C4-2B (cell line): ENCODE measurements around the gene CFL1.

Experiments
- H3K27ac ChIP-seq: fragments of 450-650 bp; 2 replicates; pipeline ENCODE4 v1.5.1; 2017
- ZFX ChIP-seq: fragments of 450-650 bp; IDR thresholded peaks from 2 replicates; pipeline ENCODE4 v1.6.1; 2017
- TF ChIP-seq, protein P1 (sequence below): fragments of 450-650 bp; conservative IDR thresholded peaks from 2 replicates; pipeline ENCODE4 v1.5.1; 2017; ENCODE audit warnings: mild to moderate bottlenecking

CFL1 gene

DNA sequence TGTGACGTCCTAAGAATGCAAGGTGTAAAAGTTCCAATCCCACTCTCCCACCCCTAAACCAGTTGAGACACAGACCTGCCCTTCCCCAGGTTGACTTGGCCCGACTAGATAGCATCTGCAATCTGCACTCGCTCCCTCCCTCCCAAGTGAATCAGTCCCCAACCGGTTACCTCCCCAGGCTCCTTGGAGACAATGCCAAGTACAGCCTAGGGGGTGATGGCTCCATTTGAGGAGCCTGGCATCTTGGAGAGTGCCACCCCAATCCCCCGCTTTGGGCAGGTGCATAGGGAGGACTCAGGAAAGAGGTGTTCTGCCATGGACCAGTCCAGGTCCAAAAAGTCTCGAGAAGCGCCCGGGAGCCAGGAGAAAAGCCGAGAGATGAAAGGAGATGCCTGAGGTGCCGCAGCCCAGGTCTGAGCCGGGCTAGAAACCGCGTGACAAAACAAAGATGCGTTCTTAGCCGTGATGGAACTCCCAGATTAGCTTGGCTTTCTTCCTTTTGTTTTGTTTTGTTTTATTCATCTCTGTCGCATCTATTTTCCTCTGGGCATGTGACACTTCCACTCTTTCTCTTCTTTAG, 42.9 kb downstream of the CFL1 start:
- TF ChIP-seq, protein P1, sequence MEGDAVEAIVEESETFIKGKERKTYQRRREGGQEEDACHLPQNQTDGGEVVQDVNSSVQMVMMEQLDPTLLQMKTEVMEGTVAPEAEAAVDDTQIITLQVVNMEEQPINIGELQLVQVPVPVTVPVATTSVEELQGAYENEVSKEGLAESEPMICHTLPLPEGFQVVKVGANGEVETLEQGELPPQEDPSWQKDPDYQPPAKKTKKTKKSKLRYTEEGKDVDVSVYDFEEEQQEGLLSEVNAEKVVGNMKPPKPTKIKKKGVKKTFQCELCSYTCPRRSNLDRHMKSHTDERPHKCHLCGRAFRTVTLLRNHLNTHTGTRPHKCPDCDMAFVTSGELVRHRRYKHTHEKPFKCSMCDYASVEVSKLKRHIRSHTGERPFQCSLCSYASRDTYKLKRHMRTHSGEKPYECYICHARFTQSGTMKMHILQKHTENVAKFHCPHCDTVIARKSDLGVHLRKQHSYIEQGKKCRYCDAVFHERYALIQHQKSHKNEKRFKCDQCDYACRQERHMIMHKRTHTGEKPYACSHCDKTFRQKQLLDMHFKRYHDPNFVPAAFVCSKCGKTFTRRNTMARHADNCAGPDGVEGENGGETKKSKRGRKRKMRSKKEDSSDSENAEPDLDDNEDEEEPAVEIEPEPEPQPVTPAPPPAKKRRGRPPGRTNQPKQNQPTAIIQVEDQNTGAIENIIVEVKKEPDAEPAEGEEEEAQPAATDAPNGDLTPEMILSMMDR, result no peak
- TF ChIP-seq ZFX, result no peak
- H3K27ac ChIP-seq, result no peak overlapping the region

DNA sequence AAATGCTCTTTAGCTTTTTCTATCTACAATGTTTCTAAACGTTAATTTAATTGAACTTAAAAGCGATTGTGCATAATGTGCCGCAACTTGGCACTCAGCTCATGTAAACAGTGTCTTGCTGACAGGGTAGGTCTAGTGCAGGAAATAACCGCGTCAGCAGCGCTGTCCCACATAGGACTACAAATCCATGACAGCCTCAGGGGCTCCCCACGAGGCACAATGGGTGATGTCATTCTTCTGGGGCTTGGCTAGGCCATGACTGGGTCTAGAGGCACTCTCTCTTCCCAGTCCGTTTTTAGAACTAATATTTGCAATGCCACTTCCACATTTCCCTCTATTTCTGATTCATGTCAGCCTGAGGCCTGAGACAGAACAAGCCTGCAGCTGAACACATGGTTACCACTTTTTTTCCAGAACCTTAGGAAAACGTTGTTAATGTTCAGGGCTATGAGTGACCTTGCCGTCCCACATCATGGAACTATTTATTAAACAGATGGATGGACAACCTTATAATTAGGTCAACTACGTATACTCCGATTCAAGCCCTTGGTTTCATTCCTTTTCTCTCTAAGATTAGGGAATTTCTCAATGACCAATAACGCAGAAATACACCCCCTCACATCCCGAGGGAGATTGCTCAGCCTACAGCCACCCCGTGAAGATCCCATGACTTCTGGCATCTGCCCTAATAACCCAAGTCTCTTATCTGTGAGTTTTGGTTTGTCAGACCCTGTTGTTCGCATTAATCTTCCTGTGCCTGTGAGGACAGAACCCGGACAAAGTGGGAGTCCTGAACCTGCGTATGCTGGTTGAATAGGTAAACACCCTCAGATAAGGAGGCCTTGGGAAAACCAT, 43.6 kb downstream of the CFL1 start:
- no peak overlapping the region for H3K27ac ChIP-seq
- TF ChIP-seq, protein P1, result no peak
- no peak for TF ChIP-seq ZFX

DNA sequence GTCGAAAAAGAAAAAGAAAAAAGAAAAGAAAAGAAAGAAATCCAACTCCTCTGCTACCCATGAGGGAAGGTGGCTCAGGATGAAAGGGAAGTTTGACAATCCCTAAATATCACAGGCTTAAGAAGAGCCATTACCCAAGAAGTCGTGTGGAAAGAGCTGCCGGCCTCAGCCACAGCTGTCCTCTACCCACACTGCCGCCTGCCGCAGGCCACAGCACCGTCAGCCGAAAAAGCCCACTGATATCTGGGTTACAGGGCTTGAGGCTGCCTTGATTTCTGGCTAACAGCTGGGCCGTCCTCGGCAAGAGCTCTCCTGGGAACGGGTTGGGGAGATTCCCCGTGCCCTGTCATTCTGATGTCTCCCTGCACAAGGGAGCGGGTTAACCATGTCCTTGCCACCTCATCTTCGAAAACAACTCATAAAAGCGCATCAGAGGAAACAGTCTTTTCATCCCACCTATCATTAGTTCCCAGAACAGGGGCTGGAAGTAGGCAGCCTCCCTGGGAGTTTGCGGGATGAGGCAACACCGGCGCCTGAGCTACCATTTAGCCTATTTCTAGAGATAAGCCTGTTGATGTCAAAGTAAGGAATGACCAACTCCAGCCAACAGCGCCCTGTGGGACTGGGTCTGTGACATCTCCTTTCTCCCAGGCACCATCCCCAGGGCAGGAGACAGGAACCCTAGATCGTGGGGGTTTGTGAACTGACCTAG, 46.1 kb downstream of the CFL1 start:
- no peak overlapping the region for H3K27ac ChIP-seq
- TF ChIP-seq, protein P1, result no peak
- TF ChIP-seq ZFX, result no peak

DNA sequence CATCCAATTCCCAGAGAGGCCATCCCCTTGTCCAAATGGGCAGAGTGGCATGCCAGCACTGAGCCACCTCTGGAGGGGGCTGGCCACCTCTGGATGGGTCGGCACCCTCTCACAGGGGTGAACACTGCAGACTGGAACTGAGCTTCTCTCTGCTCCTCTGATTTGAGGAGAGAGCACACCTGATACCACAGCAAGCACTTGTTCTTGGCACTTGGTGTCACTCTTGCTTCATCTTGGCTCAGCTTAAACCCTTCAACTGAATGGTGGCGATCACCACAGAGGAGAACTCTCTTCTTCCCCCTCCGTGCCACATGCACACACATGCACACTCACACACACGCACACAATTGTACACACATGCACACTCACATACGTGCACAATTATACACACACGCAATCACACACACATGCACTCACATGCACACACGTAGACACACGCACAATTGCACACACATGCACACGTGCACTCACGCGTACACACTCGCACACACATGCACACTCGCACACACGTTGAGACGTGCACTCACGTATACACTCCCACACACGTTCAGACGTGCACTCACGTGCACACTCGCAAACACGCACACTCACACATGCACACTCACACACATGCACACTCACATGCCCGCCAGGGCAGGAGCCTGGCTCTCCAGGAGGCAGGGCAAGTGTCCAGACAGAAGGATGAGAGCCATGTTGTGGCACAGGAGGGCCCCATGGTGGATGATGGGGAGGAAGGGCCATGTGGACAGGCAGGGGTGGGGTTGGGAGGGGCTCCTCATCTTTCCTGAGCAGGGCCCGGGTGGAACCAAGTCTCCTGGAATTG, 47.7 kb downstream of the CFL1 start:
- no peak for TF ChIP-seq ZFX
- TF ChIP-seq, protein P1, result no peak
- H3K27ac ChIP-seq, result no peak overlapping the region

DNA sequence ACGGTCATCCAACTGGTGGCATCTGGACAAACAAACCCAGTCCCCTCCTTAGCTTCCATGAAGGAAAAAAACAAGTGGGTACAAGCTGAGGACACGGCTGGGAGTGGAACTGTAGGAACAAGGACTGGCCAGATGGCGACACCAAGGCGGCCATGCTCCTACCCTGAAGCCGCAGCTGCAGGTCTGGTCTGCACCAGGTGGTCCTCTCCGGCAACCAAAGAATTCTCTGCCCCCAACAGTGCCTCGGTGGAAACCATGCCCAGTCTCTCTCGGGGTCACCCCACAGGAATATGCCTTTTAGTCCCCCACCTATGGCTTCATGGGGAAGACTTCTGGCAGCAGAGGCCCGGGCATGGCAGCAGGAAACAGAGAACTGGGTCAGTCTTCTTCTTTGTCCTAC, 48.5 kb downstream of the CFL1 start:
- TF ChIP-seq ZFX, result no peak
- TF ChIP-seq, protein P1, result no peak
- no peak overlapping the region for H3K27ac ChIP-seq

DNA sequence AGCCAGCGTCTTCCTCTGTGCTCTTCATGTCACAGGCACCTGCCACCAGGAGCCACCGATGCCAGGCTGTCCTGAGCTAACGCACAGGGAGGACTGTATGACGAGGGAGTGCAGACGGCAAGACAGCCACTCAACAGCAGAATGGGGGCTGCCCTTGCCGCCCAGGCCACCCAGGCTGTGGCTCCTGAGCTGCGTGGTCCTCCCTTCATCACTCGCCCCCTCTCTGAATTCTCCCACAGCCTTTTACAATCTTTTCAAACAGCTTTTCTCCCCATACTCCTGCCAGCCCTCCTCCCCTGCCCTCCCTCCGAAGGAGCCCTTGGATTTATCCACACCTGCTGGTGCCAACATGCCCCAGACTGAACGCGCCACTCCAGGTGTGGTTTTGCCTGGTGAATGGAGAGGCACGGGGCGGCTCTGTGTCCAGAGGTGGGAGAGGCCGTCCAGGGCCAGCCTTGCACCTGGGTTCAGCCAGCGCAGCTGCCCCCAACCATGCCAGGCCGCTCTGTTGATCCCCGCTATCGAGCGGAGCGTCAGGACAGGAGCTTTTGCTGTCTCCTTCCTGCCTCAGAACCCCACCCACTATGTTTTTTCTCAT, 49.1 kb downstream of the CFL1 start:
- TF ChIP-seq ZFX, result no peak
- TF ChIP-seq, protein P1, result no peak
- H3K27ac ChIP-seq, result no peak overlapping the region
